GM19467 (cell line): ENCODE data around the gene EIF5AL1.
"Not testable (repeated sequence)": the region's sequence is repeated elsewhere in the genome, so short reads cannot be mapped to it uniquely, and the experiment has no call there.

Experiments used
- ATAC-seq: cut with Tn5 transposase; IDR thresholded peaks from one replicate; pipeline ENCODE4 v1.9.1; 2021; ENCODE audit warnings: mild to moderate bottlenecking, moderate library complexity; ENCODE audit not compliant: unreplicated experiment

The EIF5AL1 gene

GRCh38 chr10:79509306-79509933 is 2.9 kb upstream of the EIF5AL1 start:
- not testable (repeated sequence) for ATAC-seq

- not testable (repeated sequence) for ATAC-seq
These were observed 2.3 kb upstream of the EIF5AL1 start for GRCh38 chr10:79509934-79510508.

- not testable (repeated sequence) for ATAC-seq
These were observed 4.3 kb downstream of the EIF5AL1 start for GRCh38 chr10:79516532-79517205.

DNA sequence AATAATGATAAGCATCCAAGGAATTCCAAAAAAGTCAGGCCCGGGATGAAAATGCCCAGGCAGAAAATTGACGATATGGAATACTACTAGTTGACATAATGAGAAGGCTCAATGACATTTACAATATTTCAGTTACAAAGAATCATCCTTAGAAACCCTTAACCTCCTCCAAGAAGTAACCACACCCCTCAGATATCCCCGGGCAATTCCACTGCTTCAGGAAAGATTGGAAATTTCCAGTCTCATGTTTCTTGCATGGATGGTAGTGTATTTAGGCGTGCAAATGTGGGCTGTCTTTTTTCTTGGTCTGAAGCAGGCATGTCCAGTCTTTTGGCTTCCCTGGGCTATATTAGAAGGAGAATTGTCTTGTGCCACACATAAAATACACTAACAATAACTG is 5.2 kb downstream of the EIF5AL1 start:
- not testable (repeated sequence) for ATAC-seq

GRCh38 chr10:79521751-79522150 is 9.4 kb downstream of the EIF5AL1 start:
- not testable (repeated sequence) for ATAC-seq

- not testable (repeated sequence) for ATAC-seq
These were observed 10.1 kb downstream of the EIF5AL1 start for GRCh38 chr10:79522464-79522863.

- ATAC-seq: not testable (repeated sequence)
These were observed 11.0 kb downstream of the EIF5AL1 start for GRCh38 chr10:79523157-79523853.

DNA sequence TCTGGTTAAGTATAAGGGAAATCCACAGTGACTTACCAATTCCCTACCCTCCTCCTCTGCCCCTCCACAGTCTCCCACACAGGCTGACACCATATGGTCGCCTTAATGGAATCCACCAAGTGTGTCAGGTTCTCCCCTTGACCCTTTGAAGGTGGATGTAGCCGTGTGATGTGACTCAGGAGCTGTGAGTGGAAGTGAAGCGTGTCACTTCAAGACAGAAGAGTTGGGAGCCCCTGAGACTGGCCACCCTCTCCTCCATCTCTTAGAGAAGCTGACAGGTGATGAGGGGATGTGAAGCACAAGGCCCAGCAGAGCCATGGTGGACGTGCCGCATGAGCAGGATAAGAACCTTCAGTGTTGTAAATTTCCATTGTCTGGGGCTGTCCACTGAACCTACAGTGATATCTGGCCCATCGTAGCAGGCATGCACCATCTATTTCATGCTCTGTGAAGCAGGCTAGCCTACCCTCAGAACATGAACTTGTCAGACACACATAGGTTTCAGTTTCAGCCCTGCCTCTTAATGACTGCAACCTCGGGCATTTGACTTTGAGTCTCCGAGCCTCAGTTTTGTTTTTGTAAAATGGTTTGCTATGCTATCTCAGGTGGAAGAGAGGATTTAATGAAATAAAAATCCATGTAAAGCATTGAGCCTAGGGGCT is 12.8 kb downstream of the EIF5AL1 start:
- peak; percentile 88 for ATAC-seq

DNA sequence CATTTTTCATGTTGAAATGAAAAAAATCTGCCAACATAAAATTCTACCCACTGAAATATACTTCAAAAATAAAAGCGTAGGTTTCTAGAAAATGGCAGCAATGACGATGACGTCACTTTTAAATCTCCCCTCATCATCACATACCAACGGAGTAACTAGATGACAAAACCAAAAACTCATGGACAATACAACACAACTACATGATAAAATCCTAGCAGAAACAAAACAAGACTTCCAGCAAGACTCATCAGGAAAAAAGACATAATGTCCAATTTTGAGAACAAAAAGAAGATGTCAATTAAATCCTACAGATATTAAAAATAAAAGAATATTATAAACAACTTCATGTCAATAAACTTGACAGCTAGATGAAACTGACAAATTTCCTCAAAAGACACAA is 15.9 kb downstream of the EIF5AL1 start:
- ATAC-seq: not testable (repeated sequence)

DNA sequence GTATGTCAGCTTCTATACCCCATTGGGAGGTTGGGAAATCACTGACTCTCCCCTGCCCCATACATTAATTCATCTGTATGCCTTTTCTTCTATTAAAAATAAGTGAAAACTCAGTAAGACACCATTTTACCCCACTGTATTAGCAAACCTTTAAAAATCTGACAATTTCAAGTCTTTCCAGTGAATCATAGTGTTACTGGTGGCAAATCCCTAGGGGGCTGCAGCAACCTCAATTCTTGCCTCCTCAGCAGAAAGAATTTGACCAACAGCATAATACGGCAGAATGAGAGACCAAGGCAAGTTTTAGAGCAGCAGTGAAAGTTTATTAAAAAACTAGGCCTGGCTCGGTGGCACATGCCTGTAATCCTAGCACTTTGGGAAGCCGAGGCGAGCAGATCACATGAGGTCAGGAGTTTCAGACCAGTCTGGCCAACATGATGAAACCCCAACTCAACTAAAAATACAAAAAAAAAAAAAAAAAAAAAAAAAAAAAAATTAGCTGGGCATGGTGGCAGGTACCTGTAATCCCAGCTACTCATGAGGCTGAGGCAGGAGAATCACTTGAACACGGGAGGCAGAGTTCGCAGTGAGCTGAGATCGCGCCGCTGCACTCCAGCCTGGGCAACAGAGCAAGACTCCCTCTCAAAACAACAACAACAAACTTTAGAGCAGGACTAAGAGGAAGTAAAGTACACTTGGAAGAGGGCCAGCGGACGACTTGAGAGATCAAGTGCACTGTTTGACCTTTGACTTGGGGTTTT is 21.0 kb downstream of the EIF5AL1 start:
- not testable (repeated sequence) for ATAC-seq

DNA sequence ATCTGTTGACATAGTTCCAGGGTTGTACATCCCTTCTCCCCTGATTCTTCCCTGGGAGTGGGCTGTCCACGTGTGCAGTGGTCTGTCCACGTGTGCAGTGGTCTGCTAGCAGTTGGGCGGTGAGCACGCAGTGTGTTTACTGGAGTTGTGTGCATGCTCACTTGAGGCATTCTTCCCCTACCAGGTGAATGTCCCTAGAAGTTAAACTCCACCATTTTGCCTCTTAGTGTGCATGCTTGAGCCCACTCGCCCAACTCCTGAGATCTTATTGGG is 21.5 kb downstream of the EIF5AL1 start:
- ATAC-seq: not testable (repeated sequence)

DNA sequence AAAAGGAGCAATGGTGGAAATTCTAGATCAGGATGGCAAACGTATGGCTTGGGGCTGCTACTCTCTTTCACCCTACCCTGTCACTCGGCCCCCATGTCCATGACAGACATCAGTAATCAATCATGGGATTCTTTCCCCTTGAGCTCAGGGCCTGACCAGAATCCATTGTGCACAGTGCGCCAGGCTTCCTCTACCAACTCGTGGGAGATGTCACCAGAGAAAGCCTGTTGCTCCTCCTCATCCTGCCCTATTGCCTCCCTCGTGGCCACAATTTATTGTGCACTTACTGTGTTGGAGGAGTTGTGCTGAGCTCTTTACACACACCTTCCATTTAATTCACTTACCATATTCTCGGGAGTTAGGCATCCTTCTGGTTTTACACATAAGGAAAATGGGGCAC is 26.0 kb downstream of the EIF5AL1 start:
- ATAC-seq: not testable (repeated sequence)

- peak; percentile 68 for ATAC-seq
These were observed 28.6 kb downstream of the EIF5AL1 start for GRCh38 chr10:79540930-79541329.

DNA sequence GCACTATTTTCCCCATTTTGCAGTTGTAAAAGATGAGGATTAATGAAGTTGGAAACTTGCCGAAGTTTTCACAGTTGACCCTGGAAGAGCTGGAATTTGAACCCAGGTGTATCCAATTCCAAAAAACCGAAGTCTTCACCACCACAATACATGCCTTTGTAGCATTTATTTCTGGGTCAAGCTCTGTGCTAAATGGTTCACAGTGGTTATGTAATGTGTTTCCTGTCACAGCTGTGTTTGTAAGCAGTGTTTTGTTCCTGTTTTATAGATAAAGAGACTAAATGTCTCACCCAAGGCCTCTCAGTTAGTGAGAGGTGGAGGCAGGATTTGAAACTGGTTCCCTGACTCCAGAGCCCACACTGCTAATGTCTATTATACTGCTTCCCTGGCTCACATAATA is 30.3 kb downstream of the EIF5AL1 start:
- ATAC-seq: no peak

DNA sequence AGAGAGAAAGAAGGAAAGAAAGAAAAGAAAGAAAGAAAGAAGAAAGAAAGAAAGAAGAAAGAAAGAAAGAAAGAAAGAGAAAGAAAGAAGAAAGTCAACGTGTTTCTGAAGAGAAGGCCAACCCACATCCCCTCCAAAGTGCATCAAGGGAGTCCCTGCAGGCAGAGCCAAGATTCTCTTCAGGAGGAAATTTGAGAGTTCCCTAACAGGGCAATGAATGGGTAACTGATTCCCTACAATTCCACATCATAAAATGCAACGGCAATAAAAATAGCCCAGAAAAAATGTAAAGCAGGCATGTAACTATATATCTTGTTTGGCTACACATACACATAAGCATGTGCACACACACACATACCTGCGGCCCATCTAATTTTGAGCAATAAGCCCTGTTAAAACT is 32.1 kb downstream of the EIF5AL1 start:
- ATAC-seq: not testable (repeated sequence)

GRCh38 chr10:79544926-79545659 is 32.8 kb downstream of the EIF5AL1 start:
- not testable (repeated sequence) for ATAC-seq

- not testable (repeated sequence) for ATAC-seq
These were observed 34.8 kb downstream of the EIF5AL1 start for GRCh38 chr10:79547128-79547527.

DNA sequence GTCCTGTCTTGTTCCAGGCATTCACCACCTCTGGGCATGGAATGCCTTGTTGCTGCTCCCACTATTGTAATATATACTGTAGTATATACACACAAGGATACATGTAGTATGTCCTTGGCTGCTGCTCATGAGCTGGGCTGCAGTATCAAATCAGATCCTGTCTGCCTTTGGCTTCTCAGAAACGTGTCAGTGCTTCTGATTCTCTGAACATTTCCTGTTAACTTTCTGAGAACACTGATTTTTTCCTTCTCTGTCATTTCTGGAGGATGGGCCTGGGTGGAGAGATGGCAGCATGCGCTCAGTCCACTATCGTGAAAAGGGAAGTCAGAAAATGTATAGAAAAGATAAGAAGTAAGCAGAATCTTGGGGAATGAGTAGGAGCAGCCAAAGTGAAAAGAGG is 35.6 kb downstream of the EIF5AL1 start:
- ATAC-seq: no peak

- ATAC-seq: no peak
These were observed 39.8 kb downstream of the EIF5AL1 start for GRCh38 chr10:79552143-79552542.
